OCI-LY1 (cell line): Measurements from ENCODE around the gene LRCH1.

Source experiments
- H2AFZ ChIP-seq: fragments of 200-600 bp; sonication (generic), shearing (Covaris generic); 2 replicates; pipeline ENCODE4 v1.6.0; 2014; ENCODE audit warnings: antibody characterized with exemption, mild to moderate bottlenecking, low read length
- H3F3A ChIP-seq: fragments of 200-600 bp; sonication (generic), shearing (Covaris generic); 2 replicates; pipeline ENCODE4 v1.6.0; 2014; ENCODE audit warnings: mild to moderate bottlenecking, antibody characterized with exemption, low read length, moderate library complexity; ENCODE audit not compliant: insufficient read depth
- H3K27ac ChIP-seq: fragments of 200-600 bp; sonication (generic); 2 replicates; pipeline ENCODE4 v1.5.1; 2014; ENCODE audit warnings: low read length, mixed run types, mild to moderate bottlenecking, low read depth; ENCODE audit not compliant: poor library complexity, severe bottlenecking
- H3K27me3 ChIP-seq: fragments of 200-600 bp; sonication (generic); 2 replicates; pipeline ENCODE4 v1.6.0; 2014; ENCODE audit warnings: antibody characterized with exemption, mild to moderate bottlenecking, low read length, moderate library complexity; ENCODE audit not compliant: insufficient read depth
- H3K36me3 ChIP-seq: fragments of 200-600 bp; sonication (generic); 2 replicates; pipeline ENCODE4 v1.6.1; 2014; ENCODE audit warnings: mild to moderate bottlenecking, antibody characterized with exemption, low read length, moderate library complexity, mixed read lengths; ENCODE audit not compliant: insufficient read depth
- H3K4me1 ChIP-seq: fragments of 200-600 bp; sonication (generic); 2 replicates; pipeline ENCODE4 v1.5.1; 2014; ENCODE audit warnings: mild to moderate bottlenecking, low read length, moderate library complexity; ENCODE audit not compliant: insufficient read depth, severe bottlenecking
- H3K4me2 ChIP-seq: fragments of 200-600 bp; sonication (generic), shearing (Covaris generic); 2 replicates; pipeline ENCODE4 v1.6.1; 2014; ENCODE audit warnings: low read length
- H3K4me3 ChIP-seq: fragments of 200-600 bp; sonication (generic); 2 replicates; pipeline ENCODE4 v1.5.1; 2014; ENCODE audit warnings: low read length, low read depth, mild to moderate bottlenecking, mixed read lengths; ENCODE audit not compliant: poor library complexity, severe bottlenecking
- H3K79me2 ChIP-seq: fragments of 200-600 bp; shearing (Covaris generic); 2 replicates; pipeline ENCODE4 v1.6.1; 2016; ENCODE audit warnings: mixed run types, low read length, mixed read lengths; ENCODE audit not compliant: insufficient read depth
- H3K9ac ChIP-seq: fragments of 200-600 bp; sonication (generic), shearing (Covaris generic); 2 replicates; pipeline ENCODE4 v1.6.1; 2014; ENCODE audit warnings: mild to moderate bottlenecking, low read length, mixed read lengths
- H3K9me2 ChIP-seq: fragments of 200-600 bp; sonication (generic), shearing (Covaris generic); 2 replicates; pipeline ENCODE4 v1.6.1; 2014; ENCODE audit warnings: low read depth, mild to moderate bottlenecking, low read length, mixed read lengths
- H3K9me3 ChIP-seq: fragments of 200-600 bp; shearing (Covaris generic); 2 replicates; pipeline ENCODE4 v1.6.1; 2014; ENCODE audit warnings: low read length, mixed read lengths
- H4K20me1 ChIP-seq: fragments of 200-600 bp; sonication (generic), shearing (Covaris generic); 2 replicates; pipeline ENCODE4 v1.6.0; 2016; ENCODE audit warnings: mild to moderate bottlenecking, low read length; ENCODE audit not compliant: insufficient read depth
- CTCF ChIP-seq: fragments of 200-600 bp; sonication (generic), shearing (Covaris generic); IDR thresholded peaks from 2 replicates; pipeline ENCODE4 v1.5.1; 2017; ENCODE audit warnings: mild to moderate bottlenecking, antibody characterized with exemption, low read length, moderate library complexity, mixed read lengths
- EZH2 ChIP-seq: fragments of 200-600 bp; sonication (generic), shearing (Covaris generic); IDR thresholded peaks from 2 replicates; pipeline ENCODE4 v1.8.0; 2017; ENCODE audit warnings: borderline replicate concordance, mixed run types, mild to moderate bottlenecking, antibody characterized with exemption, low read length, moderate library complexity, mixed read lengths

Gene LRCH1

GRCh38 chr13:46683676-46684260, 130.8 kb downstream of the LRCH1 start:
- peaks cover 25% of the 10 kb centered on the region for H3K4me1 ChIP-seq
- no peaks in the 10 kb centered on the region for H3K9me3 ChIP-seq
- no peak overlapping the region for H3K9ac ChIP-seq
- H3K4me3 ChIP-seq, result no peak overlapping the region
- H3K4me2 ChIP-seq, result no peak overlapping the region
- no peak overlapping the region for H2AFZ ChIP-seq
- TF ChIP-seq EZH2 (no peak), CTCF (no peak)
- H3K79me2 ChIP-seq, result no peaks in the 10 kb centered on the region
- no peak overlapping the region for H3K27ac ChIP-seq
- peaks cover 5% of the 10 kb centered on the region; the same call in 1 of the 2 replicates for H3K36me3 ChIP-seq
- no peaks in the 10 kb centered on the region for H4K20me1 ChIP-seq
- no peaks in the 10 kb centered on the region for H3K27me3 ChIP-seq
- no peaks in the 10 kb centered on the region for H3F3A ChIP-seq
- no peaks in the 10 kb centered on the region for H3K9me2 ChIP-seq

GRCh38 chr13:46684287-46685001, 131.5 kb downstream of the LRCH1 start:
- H3K36me3 ChIP-seq, result peaks cover 8% of the 10 kb centered on the region; the same call in 1 of the 2 replicates
- H3F3A ChIP-seq, result no peaks in the 10 kb centered on the region
- no peaks in the 10 kb centered on the region for H3K9me2 ChIP-seq
- H3K4me2 ChIP-seq, result no peak overlapping the region
- H4K20me1 ChIP-seq, result no peaks in the 10 kb centered on the region
- no peak overlapping the region for H2AFZ ChIP-seq
- no peaks in the 10 kb centered on the region for H3K79me2 ChIP-seq
- H3K27me3 ChIP-seq, result no peaks in the 10 kb centered on the region
- TF ChIP-seq CTCF (no peak), EZH2 (no peak)
- no peak overlapping the region for H3K27ac ChIP-seq
- H3K4me1 ChIP-seq, result peaks cover 18% of the 10 kb centered on the region
- H3K9ac ChIP-seq, result no peak overlapping the region
- H3K4me3 ChIP-seq, result no peak overlapping the region
- H3K9me3 ChIP-seq, result no peaks in the 10 kb centered on the region

GRCh38 chr13:46685006-46685730, 132.2 kb downstream of the LRCH1 start:
- no peaks in the 10 kb centered on the region for H3K9me2 ChIP-seq
- no peaks in the 10 kb centered on the region for H3F3A ChIP-seq
- no peaks in the 10 kb centered on the region for H4K20me1 ChIP-seq
- no peak overlapping the region for H3K27ac ChIP-seq
- no peaks in the 10 kb centered on the region for H3K79me2 ChIP-seq
- no peak overlapping the region for H3K4me2 ChIP-seq
- TF ChIP-seq EZH2 (no peak), CTCF (no peak)
- H3K4me1 ChIP-seq, result peaks cover 11% of the 10 kb centered on the region
- H3K4me3 ChIP-seq, result no peak overlapping the region
- no peak overlapping the region for H3K9ac ChIP-seq
- no peaks in the 10 kb centered on the region for H3K27me3 ChIP-seq
- H3K9me3 ChIP-seq, result no peaks in the 10 kb centered on the region
- H3K36me3 ChIP-seq, result peaks cover 8% of the 10 kb centered on the region; the same call in 1 of the 2 replicates
- H2AFZ ChIP-seq, result no peak overlapping the region
